IPS-18c (cell line): ENCODE results near the gene AVPR2.

Experiments
- H3K4me3 ChIP-seq: 2 replicates; pipeline ENCODE4 v1.7.0; 2013; ENCODE audit warnings: low read depth, mild to moderate bottlenecking, low read length, moderate library complexity; ENCODE audit not compliant: insufficient read depth
- H3K9me3 ChIP-seq: one replicate; pipeline ENCODE4 v1.6.1; 2013; ENCODE audit warnings: mild to moderate bottlenecking, low read length, moderate library complexity; ENCODE audit not compliant: control insufficient read depth, insufficient read depth

Gene AVPR2

GRCh38 chrX:153869473-153870287, 34.8 kb upstream of the AVPR2 start:
- Histone ChIP-seq H3K9me3 (peaks cover 10% of the 10 kb centered on the region), H3K4me3 (no peak overlapping the region)

GRCh38 chrX:153870288-153870690, 34.2 kb upstream of the AVPR2 start:
- H3K9me3 ChIP-seq: peaks cover 10% of the 10 kb centered on the region
- no peak overlapping the region for H3K4me3 ChIP-seq

GRCh38 chrX:153870791-153871360, 33.6 kb upstream of the AVPR2 start:
- Histone ChIP-seq H3K4me3 (no peak overlapping the region; the same call in 1 of the 2 replicates), H3K9me3 (peaks cover 7% of the 10 kb centered on the region)

- H3K9me3 ChIP-seq: peaks cover 7% of the 10 kb centered on the region
- H3K4me3 ChIP-seq: no peak overlapping the region; the same call in 1 of the 2 replicates
Measured at GRCh38 chrX:153871451-153871850, 33.0 kb upstream of the AVPR2 start.

- Histone ChIP-seq H3K4me3 (no peak overlapping the region), H3K9me3 (peaks cover 7% of the 10 kb centered on the region)
Measured at GRCh38 chrX:153871946-153872878, 32.3 kb upstream of the AVPR2 start.

- Histone ChIP-seq H3K9me3 (peaks cover 4% of the 10 kb centered on the region), H3K4me3 (no peak overlapping the region)
Measured at GRCh38 chrX:153873282-153874084, 31.0 kb upstream of the AVPR2 start.

GRCh38 chrX:153874085-153874365, 30.4 kb upstream of the AVPR2 start:
- H3K9me3 ChIP-seq: peaks cover 4% of the 10 kb centered on the region
- H3K4me3 ChIP-seq: no peak overlapping the region

GRCh38 chrX:153874366-153875125, 29.9 kb upstream of the AVPR2 start:
- Histone ChIP-seq H3K4me3 (no peak overlapping the region; the same call in 1 of the 2 replicates), H3K9me3 (peaks cover 4% of the 10 kb centered on the region)

- no peak overlapping the region; the same call in 1 of the 2 replicates for H3K4me3 ChIP-seq
- peaks cover 4% of the 10 kb centered on the region for H3K9me3 ChIP-seq
Measured at GRCh38 chrX:153875391-153876111, 28.9 kb upstream of the AVPR2 start.

GRCh38 chrX:153876112-153876491, 28.4 kb upstream of the AVPR2 start:
- no peak overlapping the region for H3K4me3 ChIP-seq
- H3K9me3 ChIP-seq: peaks cover 4% of the 10 kb centered on the region

GRCh38 chrX:153877571-153878261, 26.8 kb upstream of the AVPR2 start:
- peaks cover 5% of the 10 kb centered on the region for H3K9me3 ChIP-seq
- H3K4me3 ChIP-seq: no peak overlapping the region

- H3K4me3 ChIP-seq: no peak overlapping the region
- peaks cover 7% of the 10 kb centered on the region for H3K9me3 ChIP-seq
Measured at GRCh38 chrX:153878345-153878744, 26.1 kb upstream of the AVPR2 start.

GRCh38 chrX:153878969-153879653, 25.4 kb upstream of the AVPR2 start:
- Histone ChIP-seq H3K4me3 (peak overlapping the region; percentile 16; the same call in 1 of the 2 replicates), H3K9me3 (peaks cover 10% of the 10 kb centered on the region)

- Histone ChIP-seq H3K4me3 (no peak overlapping the region), H3K9me3 (peaks cover 10% of the 10 kb centered on the region)
Measured at GRCh38 chrX:153879741-153880439, 24.6 kb upstream of the AVPR2 start.
